Natural killer cell (primary cell): Measurements from ENCODE around the gene PTPRN2. TPM values are rescaled to one million over a fixed set of nuclear protein-coding genes. Genes with fewer than 3 reads are reported as not detected.

Experiments
- ATAC-seq, 3 donors: fragments of 150-1000 bp in 2 of 3; fragments of 200-7000 bp in 1 of 3; cut with Tn5 transposase; 1 replicate in 1 of 3; 2 replicates in 2 of 3; pipeline ENCODE4 v1.10.0; 2021; ENCODE audit warnings: mild to moderate bottlenecking in 2 of 3, moderate library complexity in 2 of 3
- DNase-seq, 2 donors: peaks; one replicate each; pipeline versions ENCODE4 v3.0.0 to v3.0.0-alpha.2; 2013 to 2021; ENCODE audit warnings: mixed read lengths in 1 of 2
- H3K27ac ChIP-seq: one replicate; pipeline ENCODE4 v1.5.1; 2013; ENCODE audit warnings: mild to moderate bottlenecking, low read length
- H3K27me3 ChIP-seq: one replicate; pipeline ENCODE4 v1.6.1; 2013; ENCODE audit warnings: low read length; ENCODE audit not compliant: control insufficient read depth, insufficient read depth
- H3K36me3 ChIP-seq: one replicate; pipeline ENCODE4 v1.6.1; 2013; ENCODE audit warnings: low read length; ENCODE audit not compliant: control insufficient read depth, insufficient read depth
- H3K4me1 ChIP-seq: one replicate; pipeline ENCODE4 v1.6.1; 2013; ENCODE audit warnings: low read length; ENCODE audit not compliant: control insufficient read depth, insufficient read depth
- H3K4me3 ChIP-seq: one replicate; pipeline ENCODE4 v1.5.1; 2013; ENCODE audit warnings: low read length
- H3K9me3 ChIP-seq: one replicate; pipeline ENCODE4 v1.6.1; 2013; ENCODE audit warnings: low read length; ENCODE audit not compliant: control insufficient read depth, insufficient read depth
- H3K27ac Mint-ChIP-seq, 2 donors: one replicate each; pipeline ENCODE4 v1.8.0; 2022; ENCODE audit warnings: mild to moderate bottlenecking in 2 of 2, mixed read lengths in 2 of 2, moderate library complexity in 1 of 2
- H3K27me3 Mint-ChIP-seq, 2 donors: one replicate each; pipeline ENCODE4 v1.8.0; 2022; ENCODE audit warnings: low read depth in 2 of 2, mixed read lengths in 2 of 2
- H3K36me3 Mint-ChIP-seq: one replicate; pipeline ENCODE4 v1.8.0; 2022; ENCODE audit warnings: mixed read lengths
- H3K4me1 Mint-ChIP-seq, 2 donors: one replicate each; pipeline ENCODE4 v1.8.0; 2022; ENCODE audit warnings: mixed read lengths in 2 of 2
- H3K4me3 Mint-ChIP-seq: one replicate; pipeline ENCODE4 v1.8.0; 2022; ENCODE audit warnings: mild to moderate bottlenecking, moderate library complexity, mixed read lengths
- H3K9me3 Mint-ChIP-seq, 2 donors: one replicate each; pipeline ENCODE4 v1.8.0; 2022; ENCODE audit warnings: mixed read lengths in 2 of 2
- CTCF ChIP-seq: fragments of 200-600 bp; IDR thresholded peaks from one replicate; pipeline ENCODE4 v1.8.0; 2022; ENCODE audit warnings: antibody characterized with exemption
- WGBS: methylation state at CpG from one replicate; pipeline ENCODE4 v1.1.7; 2013; ENCODE audit warnings: missing lambda C conversion rate; ENCODE audit not compliant: insufficient coverage; 5-methylcytosine and 5-hydroxymethylcytosine counted together
- intact Hi-C: fragments of 100-400 bp; cut with micrococcal nuclease; formaldehyde crosslinking; loops from one replicate; pipeline ENCODE4 v1.14.2; 2022
- total RNA-seq, 4 donors: library from RNA; stranded (reverse); fragments of 120-200 nt in 1 of 4; gene quantifications; one replicate each; pipeline versions ENCODE4 v1.2.3 to v1.2.4, GENCODE V29; 2013 to 2022

Gene PTPRN2
- total RNA-seq, 3 donors from 2014 or later (not counting 1 experiment from before 2014, with no cell fraction given) = 1.3 to 2.5 (median 1.9) TPM

GRCh38 chr7:157816526-157817250 lies 770.9 kb downstream of the PTPRN2 start:
- Mint-ChIP-seq H3K9me3 (no peaks in the 10 kb centered on the region), H3K4me1 (no peaks in the 10 kb centered on the region), H3K36me3 (no peaks in the 10 kb centered on the region), H3K27me3 (peaks cover 0 to 2% of the 10 kb centered on the region in 2 donors), H3K27ac (no peak overlapping the region), H3K4me3 (no peak overlapping the region)
- intact Hi-C loops = no loop called here
- ATAC-seq = no peak
- H3K4me3 ChIP-seq = no peak overlapping the region
- H3K36me3 ChIP-seq = no peaks in the 10 kb centered on the region
- WGBS = 92% methylated on average over 26 of the region's 26 CpGs
- no peaks in the 10 kb centered on the region for H3K4me1 ChIP-seq
- no peak for TF ChIP-seq CTCF
- DNase-seq = no peak
- H3K27me3 ChIP-seq = no peaks in the 10 kb centered on the region
- no peak overlapping the region for H3K27ac ChIP-seq
- H3K9me3 ChIP-seq = no peaks in the 10 kb centered on the region

GRCh38 chr7:157816086-157816485 lies 771.5 kb downstream of the PTPRN2 start:
- no peak overlapping the region for H3K4me3 ChIP-seq
- no peak overlapping the region for H3K4me3 Mint-ChIP-seq
- no peak overlapping the region for H3K27ac ChIP-seq
- WGBS = 75% methylated on average over 12 of the region's 12 CpGs
- DNase-seq = no peak
- no peak for ATAC-seq
- H3K27me3 ChIP-seq = no peaks in the 10 kb centered on the region
- no peak for TF ChIP-seq CTCF
- no peaks in the 10 kb centered on the region for H3K36me3 ChIP-seq
- intact Hi-C loops = no loop called here
- H3K9me3 ChIP-seq = no peaks in the 10 kb centered on the region
- H3K27ac Mint-ChIP-seq = no peak overlapping the region
- no peaks in the 10 kb centered on the region for H3K4me1 Mint-ChIP-seq
- no peaks in the 10 kb centered on the region for H3K4me1 ChIP-seq
- H3K27me3 Mint-ChIP-seq = peaks cover 0 to 2% of the 10 kb centered on the region in 2 donors
- H3K36me3 Mint-ChIP-seq = no peaks in the 10 kb centered on the region
- H3K9me3 Mint-ChIP-seq = no peaks in the 10 kb centered on the region

GRCh38 chr7:157815706-157816022 lies 772.0 kb downstream of the PTPRN2 start:
- Mint-ChIP-seq H3K4me1 (no peaks in the 10 kb centered on the region), H3K27me3 (peaks cover 0 to 2% of the 10 kb centered on the region in 2 donors), H3K9me3 (no peaks in the 10 kb centered on the region), H3K27ac (no peak overlapping the region), H3K36me3 (no peaks in the 10 kb centered on the region), H3K4me3 (no peak overlapping the region)
- H3K4me1 ChIP-seq = no peaks in the 10 kb centered on the region
- no peaks in the 10 kb centered on the region for H3K9me3 ChIP-seq
- 95% methylated on average over 10 of the region's 10 CpGs for WGBS
- DNase-seq = no peak
- no peak for TF ChIP-seq CTCF
- no peak overlapping the region for H3K27ac ChIP-seq
- H3K36me3 ChIP-seq = no peaks in the 10 kb centered on the region
- H3K27me3 ChIP-seq = no peaks in the 10 kb centered on the region
- no peak overlapping the region for H3K4me3 ChIP-seq
- ATAC-seq = no peak
- intact Hi-C loops = no loop called here
